Measurements from ENCODE around the gene SSBP3. TPM values are rescaled to one million over a fixed set of nuclear protein-coding genes. Genes with fewer than 3 reads are reported as not detected.
"Not testable (repeated sequence)": the region's sequence is repeated elsewhere in the genome, so short reads cannot be mapped to it uniquely, and the experiment has no call there.

The SSBP3 gene
- total and polyA plus RNA-seq, 2 donors, result 21.7 to 59.1 TPM

GRCh38 chr1:54244655-54245054 lies 161.5 kb downstream of the SSBP3 start:
- no peak for DNase-seq (ENCODE audit: extremely low spot score)
- no peak overlapping the region for H3K27ac ChIP-seq (ENCODE audit: low read depth)
- H3K4me1 ChIP-seq (ENCODE audit: insufficient read depth), result no peaks in the 10 kb centered on the region
- WGBS, result 85% methylated on average over 7 of the region's 7 CpGs
- H3K36me3 ChIP-seq (ENCODE audit: insufficient read depth), result no peaks in the 10 kb centered on the region
- no peak overlapping the region for H3K4me3 ChIP-seq (ENCODE audit: low read depth, low read length)

DNA sequence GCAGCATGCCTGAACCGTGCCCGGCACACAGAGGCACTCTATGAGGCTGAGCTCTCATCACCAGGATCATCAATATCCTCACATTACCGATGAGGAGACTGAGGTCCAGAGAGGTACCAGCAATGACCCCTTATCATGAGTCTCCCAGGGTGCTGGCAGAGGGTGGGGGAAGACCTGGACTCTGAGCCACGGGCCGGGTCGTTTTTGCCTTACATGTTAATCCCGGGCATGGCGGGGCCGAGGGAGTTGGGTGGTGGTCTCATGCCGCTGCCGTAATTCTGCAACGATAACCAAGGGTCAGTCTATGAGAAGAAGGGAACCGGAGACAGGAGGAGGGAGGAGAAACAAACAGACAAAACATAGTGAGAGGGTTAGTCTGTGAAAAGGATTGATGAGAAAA lies 163.2 kb downstream of the SSBP3 start:
- Histone ChIP-seq H3K36me3 (ENCODE audit: insufficient read depth) (peaks cover 2% of the 10 kb centered on the region), H3K4me1 (ENCODE audit: insufficient read depth) (no peaks in the 10 kb centered on the region), H3K27ac (ENCODE audit: low read depth) (no peak overlapping the region), H3K4me3 (ENCODE audit: low read depth, low read length) (no peak overlapping the region)
- no peak for DNase-seq (ENCODE audit: extremely low spot score)
- 92% methylated on average over 13 of the region's 13 CpGs for WGBS

- 81% methylated on average over 6 of the region's 6 CpGs for WGBS
- H3K4me3 ChIP-seq (ENCODE audit: low read depth, low read length), result no peak overlapping the region
- H3K36me3 ChIP-seq (ENCODE audit: insufficient read depth), result peaks cover 2% of the 10 kb centered on the region
- DNase-seq (ENCODE audit: extremely low spot score), result no peak
- H3K4me1 ChIP-seq (ENCODE audit: insufficient read depth), result no peaks in the 10 kb centered on the region
- no peak overlapping the region for H3K27ac ChIP-seq (ENCODE audit: low read depth)
Observed at GRCh38 chr1:54241364-54241763, 164.8 kb downstream of the SSBP3 start.

DNA sequence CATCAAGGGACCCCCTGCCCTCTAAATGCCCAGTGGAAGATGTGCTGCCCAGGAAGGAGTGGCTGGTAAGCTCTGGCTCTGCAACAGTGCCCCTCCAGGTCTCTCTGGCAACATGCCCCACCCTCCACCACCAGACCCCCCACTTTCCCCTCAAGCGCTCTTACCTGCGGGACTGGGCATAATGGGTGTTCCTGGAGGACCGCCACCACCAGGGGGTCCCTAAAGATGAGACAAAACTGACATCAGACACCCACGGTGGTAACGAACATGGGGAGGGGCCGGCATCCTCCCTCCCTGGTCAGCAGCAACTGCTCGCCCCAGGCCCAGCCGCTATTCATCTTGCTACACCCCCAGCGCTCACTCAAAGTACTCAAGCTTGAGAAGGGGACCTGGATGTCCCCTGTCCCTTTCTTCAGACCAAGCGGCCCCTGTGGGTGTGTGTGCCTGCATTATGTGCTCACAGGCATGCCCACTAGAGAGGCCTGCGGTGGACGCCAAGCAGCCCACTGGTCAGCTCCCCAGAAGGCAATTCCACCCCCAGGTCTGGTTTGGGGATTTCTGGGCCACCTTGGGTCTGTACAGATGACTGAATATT lies 165.4 kb downstream of the SSBP3 start:
- 92% methylated on average over 12 of the region's 12 CpGs for WGBS
- H3K4me3 ChIP-seq (ENCODE audit: low read depth, low read length), result no peak overlapping the region
- H3K4me1 ChIP-seq (ENCODE audit: insufficient read depth), result no peaks in the 10 kb centered on the region
- H3K27ac ChIP-seq (ENCODE audit: low read depth), result no peak overlapping the region
- no peak for DNase-seq (ENCODE audit: extremely low spot score)
- peaks cover 2% of the 10 kb centered on the region for H3K36me3 ChIP-seq (ENCODE audit: insufficient read depth)

- no peak overlapping the region for H3K27ac ChIP-seq (ENCODE audit: low read depth)
- H3K4me3 ChIP-seq (ENCODE audit: low read depth, low read length), result no peak overlapping the region
- no peak for DNase-seq (ENCODE audit: extremely low spot score)
- H3K4me1 ChIP-seq (ENCODE audit: insufficient read depth), result no peaks in the 10 kb centered on the region
- 68% methylated on average over 10 of the region's 10 CpGs for WGBS
- H3K36me3 ChIP-seq (ENCODE audit: insufficient read depth), result peaks cover 2% of the 10 kb centered on the region
Observed at GRCh38 chr1:54239631-54240031, 166.6 kb downstream of the SSBP3 start.

- no peak for DNase-seq (ENCODE audit: extremely low spot score)
- 92% methylated on average over 5 of the region's 5 CpGs for WGBS
- Histone ChIP-seq H3K4me3 (ENCODE audit: low read depth, low read length) (no peak overlapping the region), H3K27ac (ENCODE audit: low read depth) (no peak overlapping the region), H3K4me1 (ENCODE audit: insufficient read depth) (no peaks in the 10 kb centered on the region), H3K36me3 (ENCODE audit: insufficient read depth) (peaks cover 2% of the 10 kb centered on the region)
Observed at GRCh38 chr1:54239035-54239383, 167.2 kb downstream of the SSBP3 start.

GRCh38 chr1:54238353-54239034 lies 167.7 kb downstream of the SSBP3 start:
- WGBS, result 83% methylated on average over 12 of the region's 12 CpGs
- Histone ChIP-seq H3K36me3 (ENCODE audit: insufficient read depth) (peaks cover 2% of the 10 kb centered on the region), H3K4me1 (ENCODE audit: insufficient read depth) (no peaks in the 10 kb centered on the region), H3K4me3 (ENCODE audit: low read depth, low read length) (no peak overlapping the region), H3K27ac (ENCODE audit: low read depth) (no peak overlapping the region)
- DNase-seq (ENCODE audit: extremely low spot score), result no peak

- no peaks in the 10 kb centered on the region for H3K4me1 ChIP-seq (ENCODE audit: insufficient read depth)
- WGBS, result 88% methylated on average over 10 of the region's 10 CpGs
- no peak for DNase-seq (ENCODE audit: extremely low spot score)
- peaks cover 2% of the 10 kb centered on the region for H3K36me3 ChIP-seq (ENCODE audit: insufficient read depth)
- no peak overlapping the region for H3K27ac ChIP-seq (ENCODE audit: low read depth)
- no peak overlapping the region for H3K4me3 ChIP-seq (ENCODE audit: low read depth, low read length)
Observed at GRCh38 chr1:54237586-54237985, 168.6 kb downstream of the SSBP3 start.

DNA sequence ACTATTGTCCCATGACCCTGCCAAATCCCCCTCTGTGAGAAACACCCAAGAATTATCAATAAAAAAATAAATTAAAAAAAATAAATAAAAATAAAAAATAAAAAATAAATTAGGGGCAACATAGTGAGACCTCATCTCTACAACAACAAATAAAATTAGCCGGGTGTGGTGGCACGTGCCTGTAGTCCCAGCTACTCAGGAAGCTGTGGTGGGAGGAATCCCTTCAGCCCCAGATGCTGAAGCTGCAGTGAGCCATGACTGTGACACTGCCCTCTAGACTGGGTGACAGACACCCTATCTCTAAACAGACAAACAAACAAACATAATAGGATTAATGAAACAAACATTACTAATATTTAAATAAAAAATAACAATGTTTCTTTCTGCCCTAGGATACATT lies 171.9 kb downstream of the SSBP3 start:
- no peak overlapping the region for H3K27ac ChIP-seq (ENCODE audit: low read depth)
- H3K4me1 ChIP-seq (ENCODE audit: insufficient read depth), result no peaks in the 10 kb centered on the region
- 84% methylated on average over 2 of the region's 2 CpGs for WGBS

GRCh38 chr1:54233196-54233595 lies 173.0 kb downstream of the SSBP3 start:
- H3K4me1 ChIP-seq (ENCODE audit: insufficient read depth); H3K4me3 ChIP-seq (ENCODE audit: low read depth, low read length); DNase-seq (ENCODE audit: extremely low spot score); H3K36me3 ChIP-seq (ENCODE audit: insufficient read depth); H3K27ac ChIP-seq (ENCODE audit: low read depth): not testable (repeated sequence)
- 94% methylated on average over 31 of the region's 33 CpGs for WGBS

More for the DNA sequence above, 171.9 kb downstream of the SSBP3 start:
- DNase-seq (ENCODE audit: extremely low spot score), result no peak
- Histone ChIP-seq H3K4me3 (ENCODE audit: low read depth, low read length) (no peak overlapping the region), H3K36me3 (ENCODE audit: insufficient read depth) (peaks cover 2% of the 10 kb centered on the region)

DNA sequence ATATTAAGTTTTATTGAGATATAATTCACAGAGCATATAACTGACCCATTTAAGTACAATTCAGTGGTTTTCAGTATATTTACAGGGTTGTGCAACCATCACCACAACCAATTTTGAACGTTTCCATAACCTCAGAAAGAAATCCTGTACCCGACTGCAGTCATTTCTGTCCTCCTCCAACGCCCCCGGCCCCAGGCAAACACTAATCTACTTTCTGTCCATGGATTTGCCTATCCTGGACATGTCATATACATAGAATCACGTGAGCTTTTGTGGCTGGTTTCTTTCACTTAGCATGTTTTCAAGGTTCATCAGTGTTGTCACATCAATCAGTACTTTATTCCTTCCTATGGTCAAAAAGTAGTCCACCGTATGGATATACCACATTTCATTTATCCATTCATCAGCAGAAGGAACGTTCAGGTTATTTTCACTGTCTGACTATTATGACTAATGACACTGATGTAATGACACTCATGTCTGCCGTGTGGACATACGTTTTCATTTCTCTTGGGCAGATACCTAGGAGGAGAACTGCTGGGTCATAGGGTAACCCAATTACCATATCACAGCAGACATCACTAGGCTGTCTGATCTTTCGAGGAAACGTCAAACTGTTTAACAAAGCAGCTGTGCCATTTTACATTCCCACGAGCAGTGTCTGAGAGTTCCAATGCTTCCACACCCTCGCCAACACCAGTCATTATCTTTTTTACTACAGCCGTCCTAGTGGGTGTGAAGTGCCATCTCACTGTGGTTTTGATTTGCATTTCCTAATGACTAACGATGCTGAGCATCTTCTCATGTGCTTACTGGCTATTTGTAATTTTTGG lies 175.5 kb downstream of the SSBP3 start:
- no peak for DNase-seq (ENCODE audit: extremely low spot score)
- no peak overlapping the region for H3K27ac ChIP-seq (ENCODE audit: low read depth)
- H3K4me1 ChIP-seq (ENCODE audit: insufficient read depth), result no peaks in the 10 kb centered on the region
- 77% methylated on average over 15 of the region's 15 CpGs for WGBS
- no peak overlapping the region for H3K4me3 ChIP-seq (ENCODE audit: low read depth, low read length)
- no peaks in the 10 kb centered on the region for H3K36me3 ChIP-seq (ENCODE audit: insufficient read depth)

DNA sequence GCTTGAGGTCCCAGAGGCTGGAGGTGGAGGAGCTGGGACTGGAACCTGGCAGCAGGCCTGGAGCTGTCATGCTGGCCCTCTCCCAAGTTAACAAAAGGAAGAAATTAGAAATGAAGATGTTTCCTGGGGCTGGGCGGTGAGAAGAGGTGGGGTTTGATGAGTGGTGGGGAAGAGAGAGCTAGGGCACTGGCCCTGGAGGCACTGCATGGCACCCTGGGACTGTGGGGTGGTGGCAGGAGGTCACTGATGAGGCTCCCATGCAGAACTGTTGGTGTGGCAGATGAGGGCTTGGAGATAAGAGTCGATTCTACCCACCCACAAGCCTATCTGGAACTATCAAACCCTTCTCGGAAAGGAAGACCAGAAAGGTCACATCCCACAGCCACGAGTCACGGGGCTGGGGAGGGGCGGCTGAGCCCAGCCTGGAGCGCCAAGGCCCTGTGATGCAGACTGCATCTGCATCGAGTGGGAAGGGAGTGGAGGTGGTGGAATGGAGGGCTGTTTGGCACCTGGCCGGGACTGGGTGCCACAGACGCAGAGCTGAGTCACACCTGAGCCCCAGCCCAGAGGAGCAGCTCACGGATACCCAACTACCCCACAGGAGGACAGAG lies 176.8 kb downstream of the SSBP3 start:
- WGBS, result 47% methylated on average over 11 of the region's 11 CpGs
- no peaks in the 10 kb centered on the region for H3K4me1 ChIP-seq (ENCODE audit: insufficient read depth)
- H3K4me3 ChIP-seq (ENCODE audit: low read depth, low read length), result no peak overlapping the region
- no peak for DNase-seq (ENCODE audit: extremely low spot score)
- H3K36me3 ChIP-seq (ENCODE audit: insufficient read depth), result no peaks in the 10 kb centered on the region
- H3K27ac ChIP-seq (ENCODE audit: low read depth), result no peak overlapping the region

- Histone ChIP-seq H3K4me3 (ENCODE audit: low read depth, low read length) (no peak overlapping the region), H3K36me3 (ENCODE audit: insufficient read depth) (no peaks in the 10 kb centered on the region), H3K4me1 (ENCODE audit: insufficient read depth) (no peaks in the 10 kb centered on the region), H3K27ac (ENCODE audit: low read depth) (no peak overlapping the region)
- WGBS, result 90% methylated on average over 13 of the region's 13 CpGs
- DNase-seq (ENCODE audit: extremely low spot score), result no peak
Observed at GRCh38 chr1:54228638-54229079, 177.5 kb downstream of the SSBP3 start.

Data from urinary bladder (tissue), 4 donors.